ENCODE data around the gene NMNAT2. TPM values are rescaled to one million over a fixed set of nuclear protein-coding genes. Genes with fewer than 3 reads are reported as not detected.

NMNAT2 gene
- total and polyA plus RNA-seq, 2 experiments from 2014 or later: 3.6 to 10.0 TPM

DNA sequence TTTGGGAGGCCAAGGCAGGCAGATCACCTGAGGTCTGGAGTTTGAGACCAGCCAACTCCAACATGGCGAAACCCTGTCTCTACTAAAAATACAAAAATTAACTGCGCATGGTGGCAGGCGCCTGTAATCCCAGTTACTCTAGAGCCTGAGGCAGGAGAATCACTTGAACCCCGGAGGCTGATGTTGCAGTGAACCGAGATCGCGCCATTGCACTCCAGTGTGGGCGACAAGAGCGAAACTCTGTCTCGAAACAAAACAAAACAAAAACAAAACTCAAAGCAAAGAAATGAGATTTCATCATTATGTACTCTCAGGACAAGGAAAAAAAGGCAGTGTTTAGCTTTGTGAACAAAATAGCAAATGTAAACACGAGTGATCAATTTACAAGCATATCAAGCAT, 171.1 kb downstream of the NMNAT2 start:
- H3K36me3 Mint-ChIP-seq (ENCODE audit: low read depth): peaks cover 12% of the 10 kb centered on the region

More for the DNA sequence above, 171.1 kb downstream of the NMNAT2 start:
- TF ChIP-seq EZH2 (IDR thresholded peaks at IDR 0.05; ENCODE audit: low read depth, unreplicated experiment) (no peak), POLR2AphosphoS5 (IDR thresholded peaks at IDR 0.05; ENCODE audit: low read depth) (no peak), NANOG (IDR thresholded peaks at IDR 0.05; ENCODE audit: borderline replicate concordance) (no peak), EZH2phosphoT487 (IDR thresholded peaks at IDR 0.05; ENCODE audit: unreplicated experiment) (no peak), STAT1 (IDR thresholded peaks at IDR 0.05; ENCODE audit: unreplicated experiment) (no peak), CREB1 (CRISPR knock-in tag; IDR thresholded peaks at IDR 0.05; ENCODE audit: low read depth) (no peak), JUNB (IDR thresholded peaks at IDR 0.05; ENCODE audit: unreplicated experiment) (no peak)
- TF ChIP-seq, protein P1, sequence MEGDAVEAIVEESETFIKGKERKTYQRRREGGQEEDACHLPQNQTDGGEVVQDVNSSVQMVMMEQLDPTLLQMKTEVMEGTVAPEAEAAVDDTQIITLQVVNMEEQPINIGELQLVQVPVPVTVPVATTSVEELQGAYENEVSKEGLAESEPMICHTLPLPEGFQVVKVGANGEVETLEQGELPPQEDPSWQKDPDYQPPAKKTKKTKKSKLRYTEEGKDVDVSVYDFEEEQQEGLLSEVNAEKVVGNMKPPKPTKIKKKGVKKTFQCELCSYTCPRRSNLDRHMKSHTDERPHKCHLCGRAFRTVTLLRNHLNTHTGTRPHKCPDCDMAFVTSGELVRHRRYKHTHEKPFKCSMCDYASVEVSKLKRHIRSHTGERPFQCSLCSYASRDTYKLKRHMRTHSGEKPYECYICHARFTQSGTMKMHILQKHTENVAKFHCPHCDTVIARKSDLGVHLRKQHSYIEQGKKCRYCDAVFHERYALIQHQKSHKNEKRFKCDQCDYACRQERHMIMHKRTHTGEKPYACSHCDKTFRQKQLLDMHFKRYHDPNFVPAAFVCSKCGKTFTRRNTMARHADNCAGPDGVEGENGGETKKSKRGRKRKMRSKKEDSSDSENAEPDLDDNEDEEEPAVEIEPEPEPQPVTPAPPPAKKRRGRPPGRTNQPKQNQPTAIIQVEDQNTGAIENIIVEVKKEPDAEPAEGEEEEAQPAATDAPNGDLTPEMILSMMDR (conservative IDR thresholded peaks at IDR 0.05; ENCODE audit: low read depth in 2 of 2): no peak
- TF ChIP-seq, protein P2, sequence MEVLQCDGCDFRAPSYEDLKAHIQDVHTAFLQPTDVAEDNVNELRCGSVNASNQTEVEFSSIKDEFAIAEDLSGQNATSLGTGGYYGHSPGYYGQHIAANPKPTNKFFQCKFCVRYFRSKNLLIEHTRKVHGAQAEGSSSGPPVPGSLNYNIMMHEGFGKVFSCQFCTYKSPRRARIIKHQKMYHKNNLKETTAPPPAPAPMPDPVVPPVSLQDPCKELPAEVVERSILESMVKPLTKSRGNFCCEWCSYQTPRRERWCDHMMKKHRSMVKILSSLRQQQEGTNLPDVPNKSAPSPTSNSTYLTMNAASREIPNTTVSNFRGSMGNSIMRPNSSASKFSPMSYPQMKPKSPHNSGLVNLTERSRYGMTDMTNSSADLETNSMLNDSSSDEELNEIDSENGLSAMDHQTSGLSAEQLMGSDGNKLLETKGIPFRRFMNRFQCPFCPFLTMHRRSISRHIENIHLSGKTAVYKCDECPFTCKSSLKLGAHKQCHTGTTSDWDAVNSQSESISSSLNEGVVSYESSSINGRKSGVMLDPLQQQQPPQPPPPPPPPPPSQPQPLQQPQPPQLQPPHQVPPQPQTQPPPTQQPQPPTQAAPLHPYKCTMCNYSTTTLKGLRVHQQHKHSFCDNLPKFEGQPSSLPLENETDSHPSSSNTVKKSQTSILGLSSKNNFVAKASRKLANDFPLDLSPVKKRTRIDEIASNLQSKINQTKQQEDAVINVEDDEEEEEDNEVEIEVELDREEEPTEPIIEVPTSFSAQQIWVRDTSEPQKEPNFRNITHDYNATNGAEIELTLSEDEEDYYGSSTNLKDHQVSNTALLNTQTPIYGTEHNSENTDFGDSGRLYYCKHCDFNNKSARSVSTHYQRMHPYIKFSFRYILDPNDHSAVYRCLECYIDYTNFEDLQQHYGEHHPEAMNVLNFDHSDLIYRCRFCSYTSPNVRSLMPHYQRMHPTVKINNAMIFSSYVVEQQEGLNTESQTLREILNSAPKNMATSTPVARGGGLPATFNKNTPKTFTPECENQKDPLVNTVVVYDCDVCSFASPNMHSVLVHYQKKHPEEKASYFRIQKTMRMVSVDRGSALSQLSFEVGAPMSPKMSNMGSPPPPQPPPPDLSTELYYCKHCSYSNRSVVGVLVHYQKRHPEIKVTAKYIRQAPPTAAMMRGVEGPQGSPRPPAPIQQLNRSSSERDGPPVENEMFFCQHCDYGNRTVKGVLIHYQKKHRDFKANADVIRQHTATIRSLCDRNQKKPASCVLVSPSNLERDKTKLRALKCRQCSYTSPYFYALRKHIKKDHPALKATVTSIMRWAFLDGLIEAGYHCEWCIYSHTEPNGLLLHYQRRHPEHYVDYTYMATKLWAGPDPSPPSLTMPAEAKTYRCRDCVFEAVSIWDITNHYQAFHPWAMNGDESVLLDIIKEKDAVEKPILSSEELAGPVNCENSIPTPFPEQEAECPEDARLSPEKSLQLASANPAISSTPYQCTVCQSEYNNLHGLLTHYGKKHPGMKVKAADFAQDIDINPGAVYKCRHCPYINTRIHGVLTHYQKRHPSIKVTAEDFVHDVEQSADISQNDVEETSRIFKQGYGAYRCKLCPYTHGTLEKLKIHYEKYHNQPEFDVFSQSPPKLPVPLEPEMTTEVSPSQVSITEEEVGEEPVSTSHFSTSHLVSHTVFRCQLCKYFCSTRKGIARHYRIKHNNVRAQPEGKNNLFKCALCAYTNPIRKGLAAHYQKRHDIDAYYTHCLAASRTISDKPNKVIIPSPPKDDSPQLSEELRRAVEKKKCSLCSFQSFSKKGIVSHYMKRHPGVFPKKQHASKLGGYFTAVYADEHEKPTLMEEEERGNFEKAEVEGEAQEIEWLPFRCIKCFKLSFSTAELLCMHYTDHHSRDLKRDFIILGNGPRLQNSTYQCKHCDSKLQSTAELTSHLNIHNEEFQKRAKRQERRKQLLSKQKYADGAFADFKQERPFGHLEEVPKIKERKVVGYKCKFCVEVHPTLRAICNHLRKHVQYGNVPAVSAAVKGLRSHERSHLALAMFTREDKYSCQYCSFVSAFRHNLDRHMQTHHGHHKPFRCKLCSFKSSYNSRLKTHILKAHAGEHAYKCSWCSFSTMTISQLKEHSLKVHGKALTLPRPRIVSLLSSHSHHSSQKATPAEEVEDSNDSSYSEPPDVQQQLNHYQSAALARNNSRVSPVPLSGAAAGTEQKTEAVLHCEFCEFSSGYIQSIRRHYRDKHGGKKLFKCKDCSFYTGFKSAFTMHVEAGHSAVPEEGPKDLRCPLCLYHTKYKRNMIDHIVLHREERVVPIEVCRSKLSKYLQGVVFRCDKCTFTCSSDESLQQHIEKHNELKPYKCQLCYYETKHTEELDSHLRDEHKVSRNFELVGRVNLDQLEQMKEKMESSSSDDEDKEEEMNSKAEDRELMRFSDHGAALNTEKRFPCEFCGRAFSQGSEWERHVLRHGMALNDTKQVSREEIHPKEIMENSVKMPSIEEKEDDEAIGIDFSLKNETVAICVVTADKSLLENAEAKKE (CRISPR knock-in tag; IDR thresholded peaks at IDR 0.05): no peak
- TF ChIP-seq, protein P3, sequence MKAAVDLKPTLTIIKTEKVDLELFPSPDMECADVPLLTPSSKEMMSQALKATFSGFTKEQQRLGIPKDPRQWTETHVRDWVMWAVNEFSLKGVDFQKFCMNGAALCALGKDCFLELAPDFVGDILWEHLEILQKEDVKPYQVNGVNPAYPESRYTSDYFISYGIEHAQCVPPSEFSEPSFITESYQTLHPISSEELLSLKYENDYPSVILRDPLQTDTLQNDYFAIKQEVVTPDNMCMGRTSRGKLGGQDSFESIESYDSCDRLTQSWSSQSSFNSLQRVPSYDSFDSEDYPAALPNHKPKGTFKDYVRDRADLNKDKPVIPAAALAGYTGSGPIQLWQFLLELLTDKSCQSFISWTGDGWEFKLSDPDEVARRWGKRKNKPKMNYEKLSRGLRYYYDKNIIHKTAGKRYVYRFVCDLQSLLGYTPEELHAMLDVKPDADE (IDR thresholded peaks at IDR 0.05): no peak
- H4K20me1 ChIP-seq (replicated peaks; ENCODE audit: insufficient read depth): no peaks in the 10 kb centered on the region
- H2AFZ ChIP-seq: no peak overlapping the region
- H3F3A ChIP-seq (replicated peaks; ENCODE audit: low read depth): no peaks in the 10 kb centered on the region
- no peaks in the 10 kb centered on the region for H3K79me2 ChIP-seq (replicated peaks; ENCODE audit: insufficient read depth)
- no peak overlapping the region for H3K27ac ChIP-seq (ENCODE audit: low read depth)
- H3K4me1 ChIP-seq (ENCODE audit: insufficient read depth): no peaks in the 10 kb centered on the region
- DNase-seq (ENCODE audit: low spot score): no peak
- no peak overlapping the region for H3K4me2 ChIP-seq
- Mint-ChIP-seq H3K27ac (no peak overlapping the region), H3K9me3 (peaks cover 2% of the 10 kb centered on the region; the same call in 1 of the 3 replicates), H3K4me1 (peaks cover 9% of the 10 kb centered on the region), H3K27me3 (ENCODE audit: insufficient read depth, low read depth, poor library complexity) (no peaks in the 10 kb centered on the region), H3K4me3 (no peak overlapping the region)
- 0 out of 2 replicates have a peak, but pooled peaks cover 4% of the 10 kb centered on the region for H3K36me3 ChIP-seq (ENCODE audit: insufficient read depth)
- 0 out of 2 replicates have a peak, but pooled peaks cover 3% of the 10 kb centered on the region for H3K9me2 ChIP-seq (ENCODE audit: insufficient read depth)
- no peak overlapping the region for H3K4me3 ChIP-seq
- no peak for ATAC-seq
- H3K27me3 ChIP-seq (ENCODE audit: insufficient read depth): no peaks in the 10 kb centered on the region
